GM21737 (cell line): ENCODE data around the gene TFG.
A peak's percentile ranks its signal among the peaks of the same experiment; 100 is the strongest.
"Not testable (repeated sequence)": the region's sequence is repeated elsewhere in the genome, so short reads cannot be mapped to it uniquely, and the experiment has no call there.

Experiments used
- ATAC-seq: cut with Tn5 transposase; IDR thresholded peaks from one replicate; pipeline ENCODE4 v1.9.1; 2021; ENCODE audit warnings: mild to moderate bottlenecking, moderate library complexity; ENCODE audit not compliant: unreplicated experiment

Gene TFG

GRCh38 chr3:100708989-100709841, at the start of gene TFG:
TFG (plus strand) TSS chr3:100709494; CDS start chr3:100713686, 4,192 bp downstream.
- ATAC-seq: peak; percentile 95

- ATAC-seq: not testable (repeated sequence)
These were observed 48.0 kb upstream of the TFG start for GRCh38 chr3:100661294-100661693.

- ATAC-seq: no peak
These were observed 47.0 kb upstream of the TFG start for GRCh38 chr3:100662113-100662823.

GRCh38 chr3:100665230-100665629, 44.1 kb upstream of the TFG start:
- ATAC-seq: no peak

- ATAC-seq: not testable (repeated sequence)
These were observed 42.6 kb upstream of the TFG start for GRCh38 chr3:100666699-100667098.

- ATAC-seq: not testable (repeated sequence)
These were observed 42.0 kb upstream of the TFG start for GRCh38 chr3:100667316-100667715.

- ATAC-seq: not testable (repeated sequence)
These were observed 38.3 kb upstream of the TFG start for GRCh38 chr3:100670995-100671394.

- no peak for ATAC-seq
These were observed 27.8 kb upstream of the TFG start for GRCh38 chr3:100681496-100681895.

- ATAC-seq: no peak
These were observed 27.0 kb upstream of the TFG start for GRCh38 chr3:100682056-100682853.

GRCh38 chr3:100682854-100683760, 26.2 kb upstream of the TFG start:
- no peak for ATAC-seq

GRCh38 chr3:100693225-100693624, 16.1 kb upstream of the TFG start:
- no peak for ATAC-seq

- no peak for ATAC-seq
These were observed 13.6 kb upstream of the TFG start for GRCh38 chr3:100695696-100696095.

- ATAC-seq: no peak
These were observed 13.1 kb upstream of the TFG start for GRCh38 chr3:100696161-100696560.

GRCh38 chr3:100697172-100697571, 12.1 kb upstream of the TFG start:
- ATAC-seq: no peak

- no peak for ATAC-seq
These were observed 11.5 kb upstream of the TFG start for GRCh38 chr3:100697723-100698285.

GRCh38 chr3:100698736-100699135, 10.6 kb upstream of the TFG start:
- ATAC-seq: no peak

- ATAC-seq: no peak
These were observed 8.6 kb upstream of the TFG start for GRCh38 chr3:100700708-100701107.

GRCh38 chr3:100702082-100702979, 7.0 kb upstream of the TFG start:
- ATAC-seq: no peak

GRCh38 chr3:100702980-100703345, 6.3 kb upstream of the TFG start:
- ATAC-seq: no peak
